ENCODE results near the gene VEPH1. TPM values are rescaled to one million over a fixed set of nuclear protein-coding genes. Genes with fewer than 3 reads are reported as not detected.

The VEPH1 gene
- total RNA-seq, 1 donor = 23.2 TPM

- Histone ChIP-seq H3K4me1 (ENCODE audit: insufficient read depth, low read length) (peaks cover 50% of the 10 kb centered on the region), H4K20me1 (ENCODE audit: insufficient read depth, low read length) (no peaks in the 10 kb centered on the region), H3K27ac (ENCODE audit: low read depth, low read length) (no peak overlapping the region), H3K4me2 (ENCODE audit: insufficient read depth, low read length) (no peak overlapping the region), H3K27me3 (ENCODE audit: insufficient read depth, low read length) (no peaks in the 10 kb centered on the region), H3K79me2 (ENCODE audit: insufficient read depth, low read length) (no peaks in the 10 kb centered on the region), H2AFZ (ENCODE audit: low read length) (no peak overlapping the region), H3K9me3 (ENCODE audit: low read depth, low read length) (no peaks in the 10 kb centered on the region), H3K4me3 (ENCODE audit: insufficient read depth, low read length) (no peak overlapping the region), H3K36me3 (ENCODE audit: insufficient read depth, low read length) (no peaks in the 10 kb centered on the region)
- no peak for DNase-seq (ENCODE audit: insufficient read length, low spot score, missing footprints)
- no peak for TF ChIP-seq CTCF (IDR thresholded peaks at IDR 0.05; ENCODE audit: extremely low read depth, low read depth, low read length)
Measured at GRCh38 chr3:157259825-157260224, 243.4 kb downstream of the VEPH1 start.

- Histone ChIP-seq H3K36me3 (ENCODE audit: insufficient read depth, low read length) (no peaks in the 10 kb centered on the region), H3K4me1 (ENCODE audit: insufficient read depth, low read length) (peaks cover 32% of the 10 kb centered on the region), H2AFZ (ENCODE audit: low read length) (peak overlapping the region; percentile 39), H4K20me1 (ENCODE audit: insufficient read depth, low read length) (no peaks in the 10 kb centered on the region), H3K27me3 (ENCODE audit: insufficient read depth, low read length) (no peaks in the 10 kb centered on the region), H3K4me3 (ENCODE audit: insufficient read depth, low read length) (no peak overlapping the region), H3K79me2 (ENCODE audit: insufficient read depth, low read length) (no peaks in the 10 kb centered on the region), H3K9me3 (ENCODE audit: low read depth, low read length) (no peaks in the 10 kb centered on the region), H3K27ac (ENCODE audit: low read depth, low read length) (no peak overlapping the region), H3K4me2 (ENCODE audit: insufficient read depth, low read length) (peak overlapping the region; percentile 31)
- no peak for TF ChIP-seq CTCF (IDR thresholded peaks at IDR 0.05; ENCODE audit: extremely low read depth, low read depth, low read length)
- no peak for DNase-seq (ENCODE audit: insufficient read length, low spot score, missing footprints)
Measured at GRCh38 chr3:157257101-157257500, 246.1 kb downstream of the VEPH1 start.

GRCh38 chr3:157255797-157256196 lies 247.4 kb downstream of the VEPH1 start:
- no peaks in the 10 kb centered on the region for H4K20me1 ChIP-seq (ENCODE audit: insufficient read depth, low read length)
- no peak overlapping the region for H2AFZ ChIP-seq (ENCODE audit: low read length)
- peaks cover 20% of the 10 kb centered on the region for H3K4me1 ChIP-seq (ENCODE audit: insufficient read depth, low read length)
- no peak overlapping the region for H3K27ac ChIP-seq (ENCODE audit: low read depth, low read length)
- H3K79me2 ChIP-seq (ENCODE audit: insufficient read depth, low read length) = no peaks in the 10 kb centered on the region
- no peaks in the 10 kb centered on the region for H3K36me3 ChIP-seq (ENCODE audit: insufficient read depth, low read length)
- no peak for TF ChIP-seq CTCF (IDR thresholded peaks at IDR 0.05; ENCODE audit: extremely low read depth, low read depth, low read length)
- no peaks in the 10 kb centered on the region for H3K27me3 ChIP-seq (ENCODE audit: insufficient read depth, low read length)
- DNase-seq (ENCODE audit: insufficient read length, low spot score, missing footprints) = no peak
- no peak overlapping the region for H3K4me3 ChIP-seq (ENCODE audit: insufficient read depth, low read length)
- no peaks in the 10 kb centered on the region for H3K9me3 ChIP-seq (ENCODE audit: low read depth, low read length)
- no peak overlapping the region for H3K4me2 ChIP-seq (ENCODE audit: insufficient read depth, low read length)

- no peaks in the 10 kb centered on the region for H3K9me3 ChIP-seq (ENCODE audit: low read depth, low read length)
- TF ChIP-seq CTCF (IDR thresholded peaks at IDR 0.05; ENCODE audit: extremely low read depth, low read depth, low read length) = no peak
- H3K27me3 ChIP-seq (ENCODE audit: insufficient read depth, low read length) = no peaks in the 10 kb centered on the region
Measured at GRCh38 chr3:157251685-157252084, 251.5 kb downstream of the VEPH1 start.

More at GRCh38 chr3:157251685-157252084, 251.5 kb downstream of the VEPH1 start:
- DNase-seq (ENCODE audit: insufficient read length, low spot score, missing footprints) = no peak
- Histone ChIP-seq H3K4me2 (ENCODE audit: insufficient read depth, low read length) (no peak overlapping the region), H3K79me2 (ENCODE audit: insufficient read depth, low read length) (no peaks in the 10 kb centered on the region), H3K27ac (ENCODE audit: low read depth, low read length) (no peak overlapping the region), H3K4me1 (ENCODE audit: insufficient read depth, low read length) (peaks cover 20% of the 10 kb centered on the region), H2AFZ (ENCODE audit: low read length) (no peak overlapping the region), H3K4me3 (ENCODE audit: insufficient read depth, low read length) (no peak overlapping the region), H4K20me1 (ENCODE audit: insufficient read depth, low read length) (no peaks in the 10 kb centered on the region), H3K36me3 (ENCODE audit: insufficient read depth, low read length) (no peaks in the 10 kb centered on the region)
